Neural cell (in vitro differentiated cells): ENCODE data around the gene LRP1-AS. TPM values are rescaled to one million over a fixed set of nuclear protein-coding genes. Genes with fewer than 3 reads are reported as not detected.

Experiments
- H2AFZ ChIP-seq: fragments of 200-600, 300-800 bp; sonication (generic), shearing (Covaris generic); 2 replicates; pipeline ENCODE4 v1.6.0; 2014; ENCODE audit warnings: low read depth, mild to moderate bottlenecking, antibody characterized with exemption, low read length, moderate library complexity
- H3F3A ChIP-seq: fragments of 200-600 bp; shearing (Covaris generic); 2 replicates; pipeline ENCODE4 v1.6.1; 2016; ENCODE audit warnings: mild to moderate bottlenecking, moderate library complexity, mixed read lengths, antibody characterized with exemption, low read length; ENCODE audit not compliant: insufficient read depth, poor library complexity, severe bottlenecking
- H3K27ac ChIP-seq: fragments of 200-600, 300-800 bp; sonication (generic), shearing (Covaris generic); 2 replicates; pipeline ENCODE4 v1.5.1; 2014; ENCODE audit warnings: mild to moderate bottlenecking, low read length, moderate library complexity
- H3K27me3 ChIP-seq: fragments of 300-800, 200-600 bp; sonication (generic), shearing (Covaris generic); 2 replicates; pipeline ENCODE4 v1.6.0; 2014; ENCODE audit warnings: mild to moderate bottlenecking, low read depth, low read length, moderate library complexity; ENCODE audit not compliant: insufficient read depth
- H3K36me3 ChIP-seq: fragments of 300-800, 200-600 bp; sonication (generic), shearing (Covaris generic); 2 replicates; pipeline ENCODE4 v1.5.1; 2014; ENCODE audit warnings: mild to moderate bottlenecking, antibody characterized with exemption, low read length, moderate library complexity; ENCODE audit not compliant: insufficient read depth
- H3K4me2 ChIP-seq: fragments of 300-800, 200-600 bp; sonication (generic), shearing (Covaris generic); 2 replicates; pipeline ENCODE4 v1.6.0; 2014; ENCODE audit warnings: mild to moderate bottlenecking, low read length
- H3K4me3 ChIP-seq: fragments of 300-800, 200-600 bp; sonication (generic), shearing (Covaris generic); 2 replicates; pipeline ENCODE4 v1.5.1; 2014; ENCODE audit warnings: mild to moderate bottlenecking, low read length, moderate library complexity
- H3K79me2 ChIP-seq: fragments of 200-600 bp; shearing (Covaris generic); replicated peaks from 2 replicates; pipeline ENCODE4 v1.6.0; 2014; ENCODE audit warnings: mild to moderate bottlenecking, low read length, moderate library complexity; ENCODE audit not compliant: insufficient read depth
- H3K9ac ChIP-seq: fragments of 300-800, 200-600 bp; sonication (generic), shearing (Covaris generic); 2 replicates; pipeline ENCODE4 v1.6.1; 2016; ENCODE audit warnings: mild to moderate bottlenecking, low read length, mixed read lengths
- H3K9me2 ChIP-seq: fragments of 200-600 bp; shearing (Covaris generic); 2 replicates; pipeline ENCODE4 v1.6.1; 2016; ENCODE audit warnings: mild to moderate bottlenecking, low read length, mixed read lengths; ENCODE audit not compliant: insufficient read depth
- H3K9me3 ChIP-seq: fragments of 200-600, 300-800 bp; sonication (generic), shearing (Covaris generic); 2 replicates; pipeline ENCODE4 v1.6.1; 2016; ENCODE audit warnings: mild to moderate bottlenecking, mixed run types, low read length, moderate library complexity, mixed read lengths
- H4K20me1 ChIP-seq: fragments of 200-600 bp; shearing (Covaris generic); 2 replicates; pipeline ENCODE4 v1.6.1; 2016; ENCODE audit warnings: mild to moderate bottlenecking, mixed run types; ENCODE audit not compliant: insufficient read depth
- EP300 ChIP-seq: fragments of 450-650 bp; conservative IDR thresholded peaks from 2 replicates; pipeline ENCODE4 v1.6.1; 2014; ENCODE audit warnings: antibody characterized with exemption, mild to moderate bottlenecking, moderate library complexity; ENCODE audit not compliant: poor library complexity, severe bottlenecking
- EZH2 ChIP-seq: fragments of 200-600, 300-800 bp; shearing (Covaris generic), sonication (generic); IDR thresholded peaks from 2 replicates; pipeline ENCODE4 v1.6.1; 2014; ENCODE audit warnings: antibody characterized with exemption, low read length, borderline replicate concordance, mild to moderate bottlenecking; ENCODE audit not compliant: insufficient read depth, poor library complexity, severe bottlenecking
- MXI1 ChIP-seq: fragments of 450-650 bp; conservative IDR thresholded peaks from 2 replicates; pipeline ENCODE4 v1.6.1; 2014; ENCODE audit warnings: antibody characterized with exemption, mild to moderate bottlenecking; ENCODE audit not compliant: poor library complexity, severe bottlenecking
- POLR2AphosphoS5 ChIP-seq: IDR thresholded peaks from 2 replicates; pipeline ENCODE4 v1.6.1; 2012
- RAD21 ChIP-seq: fragments of 450-650 bp; conservative IDR thresholded peaks from 2 replicates; pipeline ENCODE4 v1.6.1; 2014; ENCODE audit warnings: antibody characterized with exemption, mild to moderate bottlenecking, moderate library complexity
- SMC3 ChIP-seq: fragments of 450-650 bp; conservative IDR thresholded peaks from 2 replicates; pipeline ENCODE4 v1.6.1; 2014; ENCODE audit warnings: antibody characterized with exemption, mild to moderate bottlenecking, moderate library complexity; ENCODE audit not compliant: poor library complexity
- TAF1 ChIP-seq: IDR thresholded peaks from 2 replicates; pipeline ENCODE4 v1.6.1; 2012; ENCODE audit warnings: low read depth
- polyA plus RNA-seq: library from polyadenylated mRNA; depleted of rRNA; stranded (reverse); fragments of >200 nt; gene quantifications from 2 replicates; pipeline ENCODE4 v1.2.3, GENCODE V29; 2014
- TF ChIP-seq, protein P1 (sequence below): IDR thresholded peaks from 2 replicates; pipeline ENCODE4 v1.6.1; 2012; ENCODE audit warnings: borderline replicate concordance
- TF ChIP-seq, protein P2 (sequence below): fragments of 450-650 bp; IDR thresholded peaks from 2 replicates; pipeline ENCODE4 v1.5.1; 2014; ENCODE audit warnings: antibody characterized with exemption, mild to moderate bottlenecking, moderate library complexity; ENCODE audit not compliant: poor library complexity, severe bottlenecking

LRP1-AS gene
- polyA plus RNA-seq, 1 donor from 2014 or later, result not detected

DNA sequence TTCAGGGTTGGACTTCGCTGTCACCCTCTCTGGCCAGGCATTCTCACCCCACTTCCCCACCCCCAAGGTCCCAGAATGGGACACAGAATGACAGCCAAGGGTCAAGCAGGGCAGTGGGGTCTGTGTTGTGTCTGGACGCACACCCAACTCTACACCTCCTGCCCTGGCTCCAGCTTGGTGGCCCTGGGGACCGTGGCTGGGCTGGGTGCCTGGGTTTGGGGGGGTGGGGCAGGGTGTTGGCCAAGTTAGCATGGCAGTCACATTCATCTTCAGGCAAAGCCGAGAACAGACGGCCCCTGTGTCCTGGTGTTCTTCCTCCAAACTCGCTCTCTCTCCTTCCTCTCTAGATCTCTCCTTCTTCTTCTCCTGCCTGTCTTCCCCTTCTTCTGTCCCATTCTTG, 13.5 kb downstream of the LRP1-AS start:
- H2AFZ ChIP-seq, result no peak overlapping the region
- TF ChIP-seq EP300, result no peak
- no peak for TF ChIP-seq SMC3
- TF ChIP-seq MXI1, result no peak
- TF ChIP-seq, protein P1, sequence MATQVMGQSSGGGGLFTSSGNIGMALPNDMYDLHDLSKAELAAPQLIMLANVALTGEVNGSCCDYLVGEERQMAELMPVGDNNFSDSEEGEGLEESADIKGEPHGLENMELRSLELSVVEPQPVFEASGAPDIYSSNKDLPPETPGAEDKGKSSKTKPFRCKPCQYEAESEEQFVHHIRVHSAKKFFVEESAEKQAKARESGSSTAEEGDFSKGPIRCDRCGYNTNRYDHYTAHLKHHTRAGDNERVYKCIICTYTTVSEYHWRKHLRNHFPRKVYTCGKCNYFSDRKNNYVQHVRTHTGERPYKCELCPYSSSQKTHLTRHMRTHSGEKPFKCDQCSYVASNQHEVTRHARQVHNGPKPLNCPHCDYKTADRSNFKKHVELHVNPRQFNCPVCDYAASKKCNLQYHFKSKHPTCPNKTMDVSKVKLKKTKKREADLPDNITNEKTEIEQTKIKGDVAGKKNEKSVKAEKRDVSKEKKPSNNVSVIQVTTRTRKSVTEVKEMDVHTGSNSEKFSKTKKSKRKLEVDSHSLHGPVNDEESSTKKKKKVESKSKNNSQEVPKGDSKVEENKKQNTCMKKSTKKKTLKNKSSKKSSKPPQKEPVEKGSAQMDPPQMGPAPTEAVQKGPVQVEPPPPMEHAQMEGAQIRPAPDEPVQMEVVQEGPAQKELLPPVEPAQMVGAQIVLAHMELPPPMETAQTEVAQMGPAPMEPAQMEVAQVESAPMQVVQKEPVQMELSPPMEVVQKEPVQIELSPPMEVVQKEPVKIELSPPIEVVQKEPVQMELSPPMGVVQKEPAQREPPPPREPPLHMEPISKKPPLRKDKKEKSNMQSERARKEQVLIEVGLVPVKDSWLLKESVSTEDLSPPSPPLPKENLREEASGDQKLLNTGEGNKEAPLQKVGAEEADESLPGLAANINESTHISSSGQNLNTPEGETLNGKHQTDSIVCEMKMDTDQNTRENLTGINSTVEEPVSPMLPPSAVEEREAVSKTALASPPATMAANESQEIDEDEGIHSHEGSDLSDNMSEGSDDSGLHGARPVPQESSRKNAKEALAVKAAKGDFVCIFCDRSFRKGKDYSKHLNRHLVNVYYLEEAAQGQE, result no peak
- no peak for TF ChIP-seq RAD21
- TF ChIP-seq, protein P2, sequence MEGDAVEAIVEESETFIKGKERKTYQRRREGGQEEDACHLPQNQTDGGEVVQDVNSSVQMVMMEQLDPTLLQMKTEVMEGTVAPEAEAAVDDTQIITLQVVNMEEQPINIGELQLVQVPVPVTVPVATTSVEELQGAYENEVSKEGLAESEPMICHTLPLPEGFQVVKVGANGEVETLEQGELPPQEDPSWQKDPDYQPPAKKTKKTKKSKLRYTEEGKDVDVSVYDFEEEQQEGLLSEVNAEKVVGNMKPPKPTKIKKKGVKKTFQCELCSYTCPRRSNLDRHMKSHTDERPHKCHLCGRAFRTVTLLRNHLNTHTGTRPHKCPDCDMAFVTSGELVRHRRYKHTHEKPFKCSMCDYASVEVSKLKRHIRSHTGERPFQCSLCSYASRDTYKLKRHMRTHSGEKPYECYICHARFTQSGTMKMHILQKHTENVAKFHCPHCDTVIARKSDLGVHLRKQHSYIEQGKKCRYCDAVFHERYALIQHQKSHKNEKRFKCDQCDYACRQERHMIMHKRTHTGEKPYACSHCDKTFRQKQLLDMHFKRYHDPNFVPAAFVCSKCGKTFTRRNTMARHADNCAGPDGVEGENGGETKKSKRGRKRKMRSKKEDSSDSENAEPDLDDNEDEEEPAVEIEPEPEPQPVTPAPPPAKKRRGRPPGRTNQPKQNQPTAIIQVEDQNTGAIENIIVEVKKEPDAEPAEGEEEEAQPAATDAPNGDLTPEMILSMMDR, result no peak
- TF ChIP-seq EZH2, result no peak
- TF ChIP-seq TAF1, result no peak
- no peak for TF ChIP-seq POLR2AphosphoS5
- H4K20me1 ChIP-seq, result peaks cover 21% of the 10 kb centered on the region

DNA sequence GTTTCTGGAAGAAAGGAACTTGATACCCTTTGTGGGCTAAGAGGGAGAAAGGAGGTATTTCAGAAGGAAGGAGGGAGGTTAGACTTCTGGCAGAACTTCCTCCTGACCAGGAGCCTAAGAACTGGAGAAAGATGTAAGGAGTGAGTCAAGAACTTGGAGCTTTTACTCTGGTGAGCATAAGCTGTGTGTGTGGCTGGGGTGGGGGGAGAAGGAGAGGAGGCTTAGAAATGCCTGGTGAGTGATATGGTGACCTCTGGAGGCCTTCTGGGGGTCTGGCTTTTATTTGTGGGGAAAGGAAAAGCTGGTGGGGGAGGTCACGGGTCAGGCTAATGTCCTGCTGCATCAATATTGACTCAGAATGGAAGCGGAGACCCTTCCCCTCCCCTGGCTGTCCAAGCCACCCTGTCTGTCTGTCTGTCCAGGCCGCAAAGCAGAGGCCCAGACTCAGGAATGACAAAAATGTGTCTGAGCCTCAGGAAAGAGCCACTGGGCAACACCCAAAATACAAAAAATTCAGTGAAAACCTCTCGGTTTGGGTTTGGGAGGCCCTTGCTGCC, 14.3 kb downstream of the LRP1-AS start:
- Histone ChIP-seq H3K27me3 (no peaks in the 10 kb centered on the region), H3K27ac (no peak overlapping the region), H4K20me1 (peaks cover 21% of the 10 kb centered on the region), H3K36me3 (no peaks in the 10 kb centered on the region), H3K9me2 (no peaks in the 10 kb centered on the region), H3K4me2 (no peak overlapping the region), H2AFZ (no peak overlapping the region), H3F3A (no peaks in the 10 kb centered on the region), H3K9me3 (no peaks in the 10 kb centered on the region), H3K79me2 (peaks cover 39% of the 10 kb centered on the region), H3K4me3 (peak overlapping the region; percentile 99), H3K9ac (no peak overlapping the region)
- TF ChIP-seq RAD21, result no peak
- TF ChIP-seq, protein P2, result no peak
- no peak for TF ChIP-seq MXI1
- TF ChIP-seq, protein P1, result no peak
- no peak for TF ChIP-seq EP300
- TF ChIP-seq EZH2, result no peak
- no peak for TF ChIP-seq TAF1
- no peak for TF ChIP-seq SMC3
- TF ChIP-seq POLR2AphosphoS5, result no peak

More for the DNA sequence above, 13.5 kb downstream of the LRP1-AS start:
- H3K27ac ChIP-seq, result no peak overlapping the region
- H3K36me3 ChIP-seq, result no peaks in the 10 kb centered on the region
- no peaks in the 10 kb centered on the region for H3K27me3 ChIP-seq
- no peak overlapping the region for H3K9ac ChIP-seq
- no peaks in the 10 kb centered on the region for H3F3A ChIP-seq
- no peak overlapping the region for H3K4me2 ChIP-seq
- no peaks in the 10 kb centered on the region for H3K9me3 ChIP-seq
- no peak overlapping the region for H3K4me3 ChIP-seq
- no peaks in the 10 kb centered on the region for H3K9me2 ChIP-seq
- peaks cover 35% of the 10 kb centered on the region for H3K79me2 ChIP-seq
